NT2/D1 (cell line): ENCODE data around the gene NBAS.
"Not testable (repeated sequence)": the region's sequence is repeated elsewhere in the genome, so short reads cannot be mapped to it uniquely, and the experiment has no call there.

Experiments
- DNase-seq: peaks from one replicate; pipeline ENCODE4 v3.0.0-alpha.2; 2011; ENCODE audit warnings: low read depth, low spot score
- H3K27me3 ChIP-seq: 2 replicates; pipeline ENCODE4 v1.6.0; 2011; ENCODE audit warnings: mild to moderate bottlenecking; ENCODE audit not compliant: insufficient read length, insufficient read depth
- H3K36me3 ChIP-seq: 2 replicates; pipeline ENCODE4 v1.6.1; 2011; ENCODE audit warnings: mild to moderate bottlenecking, low read length, mixed read lengths; ENCODE audit not compliant: insufficient read depth, insufficient read length
- H3K4me1 ChIP-seq: 2 replicates; pipeline ENCODE4 v1.5.1; 2011; ENCODE audit not compliant: insufficient read depth, insufficient read length
- H3K4me3 ChIP-seq: 2 replicates; pipeline ENCODE4 v1.5.1; 2011; ENCODE audit warnings: low read depth; ENCODE audit not compliant: insufficient read length
- H3K9ac ChIP-seq: 2 replicates; pipeline ENCODE4 v1.6.0; 2011; ENCODE audit warnings: low read depth; ENCODE audit not compliant: insufficient read length
- H3K9me3 ChIP-seq: 2 replicates; pipeline ENCODE4 v1.5.1; 2011; ENCODE audit warnings: mild to moderate bottlenecking, low read length; ENCODE audit not compliant: insufficient read depth
- SUZ12 ChIP-seq: IDR thresholded peaks from 2 replicates; pipeline ENCODE4 v1.6.1; 2011; ENCODE audit not compliant: insufficient read length, insufficient read depth; ENCODE audit errors: extremely low read depth
- YY1 ChIP-seq: IDR thresholded peaks from 2 replicates; pipeline ENCODE4 v1.6.1; 2011; ENCODE audit not compliant: insufficient read length, insufficient read depth
- ZNF274 ChIP-seq: IDR thresholded peaks from 2 replicates; pipeline ENCODE4 v1.6.1; 2011; ENCODE audit warnings: mild to moderate bottlenecking, low read depth, low read length

The NBAS gene

GRCh38 chr2:15251753-15252152, 309.4 kb downstream of the NBAS start:
- Histone ChIP-seq H3K36me3 (no peaks in the 10 kb centered on the region), H3K9me3 (no peaks in the 10 kb centered on the region; the same call in 1 of the 2 replicates), H3K4me3 (no peak overlapping the region), H3K9ac (no peak overlapping the region), H3K4me1 (no peaks in the 10 kb centered on the region), H3K27me3 (no peaks in the 10 kb centered on the region)
- DNase-seq, result no peak
- TF ChIP-seq SUZ12 (no peak), ZNF274 (no peak), YY1 (no peak)

GRCh38 chr2:15250946-15251345, 310.2 kb downstream of the NBAS start:
- DNase-seq, H3K4me3 ChIP-seq, H3K36me3 ChIP-seq, H3K4me1 ChIP-seq, H3K27me3 ChIP-seq, H3K9ac ChIP-seq, H3K9me3 ChIP-seq: not testable (repeated sequence)

GRCh38 chr2:15246870-15247269, 314.3 kb downstream of the NBAS start:
- Histone ChIP-seq H3K36me3 (no peaks in the 10 kb centered on the region), H3K4me3 (no peak overlapping the region), H3K9ac (no peak overlapping the region), H3K4me1 (no peaks in the 10 kb centered on the region), H3K27me3 (no peaks in the 10 kb centered on the region), H3K9me3 (no peaks in the 10 kb centered on the region; the same call in 1 of the 2 replicates)
- DNase-seq, result no peak
- TF ChIP-seq YY1 (no peak), SUZ12 (no peak), ZNF274 (no peak)

GRCh38 chr2:15243762-15244161, 317.4 kb downstream of the NBAS start:
- H3K4me1 ChIP-seq, result no peaks in the 10 kb centered on the region
- TF ChIP-seq ZNF274 (no peak), YY1 (no peak), SUZ12 (no peak)

GRCh38 chr2:15242936-15243461, 318.1 kb downstream of the NBAS start:
- Histone ChIP-seq H3K4me3 (no peak overlapping the region), H3K27me3 (no peaks in the 10 kb centered on the region), H3K9ac (no peak overlapping the region), H3K36me3 (no peaks in the 10 kb centered on the region), H3K9me3 (no peaks in the 10 kb centered on the region), H3K4me1 (no peaks in the 10 kb centered on the region)
- TF ChIP-seq ZNF274 (no peak), SUZ12 (no peak), YY1 (no peak)
- DNase-seq, result no peak

More at GRCh38 chr2:15243762-15244161, 317.4 kb downstream of the NBAS start:
- no peak for DNase-seq
- no peaks in the 10 kb centered on the region for H3K9me3 ChIP-seq
- H3K27me3 ChIP-seq, result no peaks in the 10 kb centered on the region
- H3K4me3 ChIP-seq, result no peak overlapping the region
- no peak overlapping the region for H3K9ac ChIP-seq
- H3K36me3 ChIP-seq, result no peaks in the 10 kb centered on the region

GRCh38 chr2:15241929-15242328, 319.2 kb downstream of the NBAS start:
- H3K9ac ChIP-seq, result no peak overlapping the region
- H3K36me3 ChIP-seq, result no peaks in the 10 kb centered on the region
- no peaks in the 10 kb centered on the region for H3K4me1 ChIP-seq
- H3K27me3 ChIP-seq, result no peaks in the 10 kb centered on the region
- no peaks in the 10 kb centered on the region for H3K9me3 ChIP-seq
- DNase-seq, result no peak
- TF ChIP-seq SUZ12, result no peak
- TF ChIP-seq YY1, result no peak
- TF ChIP-seq ZNF274, result no peak
- H3K4me3 ChIP-seq, result no peak overlapping the region

GRCh38 chr2:15241201-15241600, 319.9 kb downstream of the NBAS start:
- H3K4me1 ChIP-seq, result no peaks in the 10 kb centered on the region
- no peak overlapping the region for H3K4me3 ChIP-seq
- no peak overlapping the region for H3K9ac ChIP-seq
- no peak for DNase-seq
- no peaks in the 10 kb centered on the region for H3K36me3 ChIP-seq
- no peaks in the 10 kb centered on the region for H3K27me3 ChIP-seq
- H3K9me3 ChIP-seq, result no peaks in the 10 kb centered on the region
- TF ChIP-seq ZNF274 (no peak), SUZ12 (no peak), YY1 (no peak)

GRCh38 chr2:15238028-15238427, 323.1 kb downstream of the NBAS start:
- TF ChIP-seq YY1 (no peak), ZNF274 (no peak), SUZ12 (no peak)
- no peaks in the 10 kb centered on the region for H3K27me3 ChIP-seq
- DNase-seq, result no peak
- H3K36me3 ChIP-seq, result peaks cover 3% of the 10 kb centered on the region
- H3K9ac ChIP-seq, result no peak overlapping the region
- no peaks in the 10 kb centered on the region for H3K4me1 ChIP-seq
- H3K9me3 ChIP-seq, result no peaks in the 10 kb centered on the region
- H3K4me3 ChIP-seq, result no peak overlapping the region
